ENCODE results near the gene TIAM1. TPM values are rescaled to one million over a fixed set of nuclear protein-coding genes. Genes with fewer than 3 reads are reported as not detected.

TIAM1 gene
- total RNA-seq, 4 donors from 2014 or later: 2.6 to 11.0 (median 6.9) TPM

- Histone ChIP-seq H3K27me3 (peaks cover 39% of the 10 kb centered on the region), H3K27ac (no peak overlapping the region), H3K36me3 (no peaks in the 10 kb centered on the region), H3K9me3 (no peaks in the 10 kb centered on the region), H3K4me3 (no peak overlapping the region), H3K4me1 (no peaks in the 10 kb centered on the region)
- no peak for TF ChIP-seq CTCF (IDR thresholded peaks at IDR 0.05)
- no peak for TF ChIP-seq POLR2A (IDR thresholded peaks at IDR 0.05)
- no peak for TF ChIP-seq EP300 (IDR thresholded peaks at IDR 0.05)
- no peak for TF ChIP-seq POLR2AphosphoS5 (IDR thresholded peaks at IDR 0.05)
- no peak for ATAC-seq
- 90% methylated on average over 6 of the region's 6 CpGs; no CpG with 5 or more reads in 1 of the 2 donors for WGBS, 2 donors (ENCODE audit: low coverage in 1 of 2)
Measured at GRCh38 chr21:31336739-31337040, 7.4 kb downstream of the TIAM1 start.

GRCh38 chr21:31335957-31336738 is 7.9 kb downstream of the TIAM1 start:
- Histone ChIP-seq H3K4me1 (no peaks in the 10 kb centered on the region), H3K36me3 (no peaks in the 10 kb centered on the region), H3K9me3 (no peaks in the 10 kb centered on the region), H3K27ac (no peak overlapping the region), H3K27me3 (peaks cover 34% of the 10 kb centered on the region), H3K4me3 (no peak overlapping the region)
- TF ChIP-seq POLR2A (IDR thresholded peaks at IDR 0.05): no peak
- TF ChIP-seq POLR2AphosphoS5 (IDR thresholded peaks at IDR 0.05): peak; percentile 11
- ATAC-seq: peak; percentile 82
- WGBS, 2 donors (ENCODE audit: low coverage in 1 of 2): 78 to 81% methylated on average over 4 to 10 of the region's 12 CpGs

DNA sequence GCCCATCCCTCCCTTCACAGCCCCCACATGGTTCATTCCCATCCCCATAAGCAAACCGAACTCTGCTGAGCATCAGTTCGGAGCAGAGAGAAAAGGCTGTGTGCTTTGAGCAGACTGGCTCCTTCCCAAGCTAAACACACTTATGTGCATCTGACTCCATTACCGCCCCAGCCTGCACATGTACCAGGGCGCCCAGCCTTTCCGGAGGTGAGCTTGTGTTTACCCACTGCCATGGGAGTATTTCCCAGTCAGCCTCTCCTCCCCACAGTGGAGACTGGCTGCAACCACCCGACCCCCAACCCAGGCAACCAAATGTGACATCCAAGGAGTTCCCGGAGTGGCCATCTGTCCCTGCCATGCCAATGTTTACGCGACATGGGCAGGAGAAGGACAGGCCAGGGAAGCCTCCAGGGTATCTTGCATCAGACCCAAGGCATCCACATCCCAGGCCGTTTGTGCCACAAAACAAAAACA is 9.4 kb downstream of the TIAM1 start:
- no peaks in the 10 kb centered on the region for H3K36me3 ChIP-seq
- no peaks in the 10 kb centered on the region for H3K4me1 ChIP-seq
- WGBS, 2 donors (ENCODE audit: low coverage in 1 of 2): 67 to 73% methylated on average over 3 to 5 of the region's 10 CpGs
- TF ChIP-seq POLR2A (IDR thresholded peaks at IDR 0.05): no peak
- no peak for TF ChIP-seq EP300 (IDR thresholded peaks at IDR 0.05)
- TF ChIP-seq POLR2AphosphoS5 (IDR thresholded peaks at IDR 0.05): no peak
- TF ChIP-seq CTCF (IDR thresholded peaks at IDR 0.05): no peak
- peaks cover 0 to 6% (median 0%) of the 10 kb centered on the region in 3 donors for H3K9me3 ChIP-seq
- H3K4me3 ChIP-seq: no peak overlapping the region
- ATAC-seq: no peak
- H3K27ac ChIP-seq: no peak overlapping the region
- peaks cover 26% of the 10 kb centered on the region for H3K27me3 ChIP-seq

GRCh38 chr21:31332525-31332924 is 11.5 kb downstream of the TIAM1 start:
- Histone ChIP-seq H3K27ac (no peak overlapping the region), H3K9me3 (peaks cover 0 to 6% (median 0%) of the 10 kb centered on the region in 3 donors), H3K36me3 (no peaks in the 10 kb centered on the region), H3K4me1 (no peaks in the 10 kb centered on the region), H3K4me3 (no peak overlapping the region), H3K27me3 (peaks cover 13% of the 10 kb centered on the region)
- 100% methylated on average over 2 of the region's 2 CpGs for WGBS, 2 donors (ENCODE audit: low coverage in 1 of 2)
- ATAC-seq: no peak
- TF ChIP-seq POLR2A (IDR thresholded peaks at IDR 0.05) (no peak), CTCF (IDR thresholded peaks at IDR 0.05) (no peak), EP300 (IDR thresholded peaks at IDR 0.05) (no peak), POLR2AphosphoS5 (IDR thresholded peaks at IDR 0.05) (no peak)

DNA sequence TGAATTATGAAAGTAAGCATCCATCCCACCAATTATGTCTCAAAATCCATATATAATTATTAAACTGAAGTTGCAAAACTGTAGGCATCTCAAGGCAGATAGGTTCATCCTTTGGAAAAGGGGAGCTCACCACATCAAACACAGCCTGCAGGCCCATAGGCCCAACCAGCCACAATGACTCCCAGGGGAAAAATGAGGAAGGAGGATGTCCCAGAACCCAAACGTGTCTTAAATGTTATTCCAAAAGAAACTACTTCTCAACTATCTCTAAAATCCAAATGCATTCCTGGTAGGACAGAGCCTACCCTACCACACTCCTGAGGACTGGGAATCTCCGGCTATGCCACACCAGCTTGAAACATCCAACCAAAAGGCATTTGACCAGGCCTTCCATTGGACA is 12.8 kb downstream of the TIAM1 start:
- 68% methylated on average over 2 of the region's 2 CpGs; no CpG with 5 or more reads in 1 of the 2 donors for WGBS, 2 donors (ENCODE audit: low coverage in 1 of 2)
- H3K36me3 ChIP-seq: no peaks in the 10 kb centered on the region
- TF ChIP-seq EP300 (IDR thresholded peaks at IDR 0.05) (no peak), POLR2AphosphoS5 (IDR thresholded peaks at IDR 0.05) (no peak), POLR2A (IDR thresholded peaks at IDR 0.05) (no peak), CTCF (IDR thresholded peaks at IDR 0.05) (no peak)

More for the DNA sequence above, 12.8 kb downstream of the TIAM1 start:
- no peak for ATAC-seq
- Histone ChIP-seq H3K4me1 (no peaks in the 10 kb centered on the region), H3K27me3 (peaks cover 9% of the 10 kb centered on the region), H3K9me3 (peaks cover 0 to 6% (median 0%) of the 10 kb centered on the region in 3 donors), H3K27ac (no peak overlapping the region), H3K4me3 (no peak overlapping the region)

All from gastroesophageal sphincter (tissue), 4 donors.